ENCODE data around the gene CIRBP.

DNA sequence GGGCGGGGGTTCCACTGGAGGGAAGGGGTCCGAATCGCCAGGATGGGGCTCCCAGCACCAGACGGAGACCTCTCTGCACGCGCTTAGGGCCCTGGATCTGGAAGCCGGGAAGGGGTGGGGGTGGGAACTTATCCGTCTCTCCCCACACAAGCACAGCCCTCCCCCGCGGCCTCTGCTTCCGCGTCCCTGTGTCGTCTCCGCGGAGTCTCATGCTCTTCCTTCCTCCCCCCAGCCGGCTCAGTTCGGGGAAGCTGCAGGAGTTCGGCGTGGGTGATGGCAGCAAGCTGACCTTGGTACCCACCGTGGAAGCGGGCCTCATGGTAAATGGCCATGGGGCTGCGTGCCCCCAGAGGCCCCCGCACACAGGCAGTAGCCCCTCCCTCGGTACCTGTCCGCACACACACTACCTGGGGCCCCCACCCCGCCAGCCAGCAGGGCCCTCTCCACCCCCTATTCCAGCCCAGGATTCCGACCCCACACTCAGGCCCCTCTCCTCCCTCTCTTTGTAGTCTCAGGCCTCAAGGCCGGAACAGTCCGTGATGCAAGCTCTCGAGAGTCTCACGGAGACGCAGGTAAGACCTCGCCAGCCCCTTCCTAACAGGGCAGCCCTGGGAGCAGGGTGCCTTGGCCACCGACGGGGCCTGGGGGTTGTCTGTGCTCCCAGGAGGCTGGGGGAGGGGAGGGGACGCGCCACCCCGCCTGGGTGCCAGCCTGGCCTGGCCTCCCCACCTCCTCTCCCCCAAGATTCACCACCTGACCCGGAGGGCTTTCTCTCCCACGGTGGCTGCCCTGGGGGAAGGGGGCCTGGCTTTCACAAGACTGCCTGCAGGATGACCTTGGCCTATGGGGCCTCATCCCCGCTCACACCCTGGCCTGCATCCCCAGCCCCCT lies 17.6 kb upstream of the CIRBP start:
- TF ChIP-seq, protein P1, sequence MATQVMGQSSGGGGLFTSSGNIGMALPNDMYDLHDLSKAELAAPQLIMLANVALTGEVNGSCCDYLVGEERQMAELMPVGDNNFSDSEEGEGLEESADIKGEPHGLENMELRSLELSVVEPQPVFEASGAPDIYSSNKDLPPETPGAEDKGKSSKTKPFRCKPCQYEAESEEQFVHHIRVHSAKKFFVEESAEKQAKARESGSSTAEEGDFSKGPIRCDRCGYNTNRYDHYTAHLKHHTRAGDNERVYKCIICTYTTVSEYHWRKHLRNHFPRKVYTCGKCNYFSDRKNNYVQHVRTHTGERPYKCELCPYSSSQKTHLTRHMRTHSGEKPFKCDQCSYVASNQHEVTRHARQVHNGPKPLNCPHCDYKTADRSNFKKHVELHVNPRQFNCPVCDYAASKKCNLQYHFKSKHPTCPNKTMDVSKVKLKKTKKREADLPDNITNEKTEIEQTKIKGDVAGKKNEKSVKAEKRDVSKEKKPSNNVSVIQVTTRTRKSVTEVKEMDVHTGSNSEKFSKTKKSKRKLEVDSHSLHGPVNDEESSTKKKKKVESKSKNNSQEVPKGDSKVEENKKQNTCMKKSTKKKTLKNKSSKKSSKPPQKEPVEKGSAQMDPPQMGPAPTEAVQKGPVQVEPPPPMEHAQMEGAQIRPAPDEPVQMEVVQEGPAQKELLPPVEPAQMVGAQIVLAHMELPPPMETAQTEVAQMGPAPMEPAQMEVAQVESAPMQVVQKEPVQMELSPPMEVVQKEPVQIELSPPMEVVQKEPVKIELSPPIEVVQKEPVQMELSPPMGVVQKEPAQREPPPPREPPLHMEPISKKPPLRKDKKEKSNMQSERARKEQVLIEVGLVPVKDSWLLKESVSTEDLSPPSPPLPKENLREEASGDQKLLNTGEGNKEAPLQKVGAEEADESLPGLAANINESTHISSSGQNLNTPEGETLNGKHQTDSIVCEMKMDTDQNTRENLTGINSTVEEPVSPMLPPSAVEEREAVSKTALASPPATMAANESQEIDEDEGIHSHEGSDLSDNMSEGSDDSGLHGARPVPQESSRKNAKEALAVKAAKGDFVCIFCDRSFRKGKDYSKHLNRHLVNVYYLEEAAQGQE (IDR thresholded peaks at IDR 0.05; ENCODE audit: insufficient read depth in 1 of 2, low read depth in 2 of 2, low read length in 1 of 2), result no peak
- TF ChIP-seq, protein P2, sequence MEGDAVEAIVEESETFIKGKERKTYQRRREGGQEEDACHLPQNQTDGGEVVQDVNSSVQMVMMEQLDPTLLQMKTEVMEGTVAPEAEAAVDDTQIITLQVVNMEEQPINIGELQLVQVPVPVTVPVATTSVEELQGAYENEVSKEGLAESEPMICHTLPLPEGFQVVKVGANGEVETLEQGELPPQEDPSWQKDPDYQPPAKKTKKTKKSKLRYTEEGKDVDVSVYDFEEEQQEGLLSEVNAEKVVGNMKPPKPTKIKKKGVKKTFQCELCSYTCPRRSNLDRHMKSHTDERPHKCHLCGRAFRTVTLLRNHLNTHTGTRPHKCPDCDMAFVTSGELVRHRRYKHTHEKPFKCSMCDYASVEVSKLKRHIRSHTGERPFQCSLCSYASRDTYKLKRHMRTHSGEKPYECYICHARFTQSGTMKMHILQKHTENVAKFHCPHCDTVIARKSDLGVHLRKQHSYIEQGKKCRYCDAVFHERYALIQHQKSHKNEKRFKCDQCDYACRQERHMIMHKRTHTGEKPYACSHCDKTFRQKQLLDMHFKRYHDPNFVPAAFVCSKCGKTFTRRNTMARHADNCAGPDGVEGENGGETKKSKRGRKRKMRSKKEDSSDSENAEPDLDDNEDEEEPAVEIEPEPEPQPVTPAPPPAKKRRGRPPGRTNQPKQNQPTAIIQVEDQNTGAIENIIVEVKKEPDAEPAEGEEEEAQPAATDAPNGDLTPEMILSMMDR (IDR thresholded peaks at IDR 0.05), result no peak
- no peak for TF ChIP-seq TCF7L2 (IDR thresholded peaks at IDR 0.05; ENCODE audit: low read depth, low read length)
- TF ChIP-seq POLR2AphosphoS5 (IDR thresholded peaks at IDR 0.05; ENCODE audit: low read depth, low read length), result peak; percentile 53; the same call in 1 of the 2 replicates
- TF ChIP-seq SIN3A (IDR thresholded peaks at IDR 0.05; ENCODE audit: borderline replicate concordance, insufficient read depth, low read depth, low read length), result no peak

Data from Panc1 (cell line).